Right lobe of liver (tissue), 6 donors: ENCODE data around the gene REPIN1. TPM values are rescaled to one million over a fixed set of nuclear protein-coding genes. Genes with fewer than 3 reads are reported as not detected.

ENCODE experiments used
- ATAC-seq, 4 donors: fragments of 200-7000 bp; cut with Tn5 transposase; one replicate each; pipeline ENCODE4 v1.9.1; 2020; ENCODE audit warnings: mild to moderate bottlenecking in 4 of 4, moderate library complexity in 4 of 4
- DNase-seq, 3 donors: peaks; one replicate each; pipeline ENCODE4 v3.0.0-alpha.2; 2020
- H3K27ac ChIP-seq, 3 donors: fragments of 200-600 bp; one replicate each; pipeline ENCODE4 v1.8.0; 2022
- H3K27me3 ChIP-seq, 2 donors: fragments of 200-600 bp; one replicate each; pipeline ENCODE4 v1.8.0; 2022
- H3K36me3 ChIP-seq, 4 donors: fragments of 200-600 bp; sonication (generic) in 1 of 4; one replicate each; pipeline versions ENCODE4 v1.5.1 to v1.8.0; 2017 to 2022; ENCODE audit warnings: control low read depth in 1 of 4
- H3K4me1 ChIP-seq, 4 donors: fragments of 200-600 bp; sonication (generic) in 1 of 4; one replicate each; pipeline versions ENCODE4 v1.5.1 to v1.8.0; 2017 to 2022; ENCODE audit warnings: control low read depth in 1 of 4
- H3K4me3 ChIP-seq, 3 donors: fragments of 200-600 bp; one replicate each; pipeline ENCODE4 v1.8.0; 2022
- H3K9me3 ChIP-seq, 4 donors: fragments of 200-600 bp; sonication (generic) in 1 of 4; one replicate each; pipeline versions ENCODE4 v1.5.1 to v1.8.0; 2017 to 2022; ENCODE audit warnings: control low read depth in 1 of 4
- POLR2A ChIP-seq: fragments of 450-650 bp; IDR thresholded peaks from one replicate; pipeline ENCODE4 v1.6.1; 2017; ENCODE audit warnings: antibody characterized with exemption, mild to moderate bottlenecking
- WGBS: methylation state at CpG from one replicate; pipeline ENCODE4 v1.1.6; 2018; ENCODE audit warnings: low coverage, low lambda C conversion rate; ENCODE audit not compliant: insufficient coverage; ENCODE audit errors: missing lambda C conversion rate; 5-methylcytosine and 5-hydroxymethylcytosine counted together
- intact Hi-C, 2 donors: fragments of 100-400 bp; cut with DNase I; formaldehyde crosslinking; loops; one replicate each; pipeline versions ENCODE4 v1.11.2 to v1.14.1; 2022
- total RNA-seq, 6 experiments: library from RNA; depleted of rRNA in 2 of 6; stranded (reverse); fragments of >200 nt in 2 of 6; fragmentation: NEBNext Ultra II Directional in 3 of 6; extraction: Animal tissue kit (Norgen Biotek cat#: 25700) in 3 of 6; gene quantifications; one replicate each; pipeline versions ENCODE4 v1.1.0 to v1.2.4, GENCODE V29; 2016 to 2023
- TF ChIP-seq, protein P1 (sequence below), 4 donors: fragments of 200-600 bp in 3 of 4; fragments of 450-650 bp in 1 of 4; IDR thresholded peaks; one replicate each; pipeline versions ENCODE4 v1.5.1 to v1.8.0; 2016 to 2022; ENCODE audit warnings: antibody characterized with exemption in 4 of 4, mild to moderate bottlenecking in 2 of 4
- donor health status: DM: no; HTN: yes; CAD: no.
- donor health status: DM: no; HTN: no; CAD: no.
- donor health status: DM: no; HTN: no; CAD: no.
- donor health status: DM: no; HTN: yes; CAD: no.
- donor health status: DM: no; HTN: yes; CAD: no.

Gene REPIN1
- total RNA-seq, 6 experiments from 2014 or later, result 56.2 to 133 (median 73.5) TPM

DNA sequence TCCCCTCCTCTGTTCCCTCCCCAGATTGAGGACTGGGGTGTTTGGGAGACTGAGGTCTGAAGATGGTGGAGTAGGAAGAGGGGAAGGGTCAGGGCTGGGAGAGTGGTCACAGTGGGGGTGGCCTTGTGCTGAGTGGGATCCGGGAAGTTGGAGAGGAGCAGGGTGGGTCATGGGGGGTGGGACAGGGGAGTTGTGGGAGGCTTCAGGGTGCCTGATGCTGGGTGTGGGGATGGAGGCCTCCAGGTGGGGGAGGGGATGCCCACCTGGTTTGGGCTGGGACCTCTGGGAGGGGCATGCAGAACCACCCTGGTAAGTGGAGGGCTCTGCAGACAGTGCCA, 13.1 kb downstream of the REPIN1 start:
- ATAC-seq (no peak), DNase-seq (no peak)
- 100% methylated on average over 1 of the region's 1 CpG for WGBS
- Histone ChIP-seq H3K36me3 (no peaks in the 10 kb centered on the region), H3K9me3 (no peaks in the 10 kb centered on the region), H3K4me3 (no peak overlapping the region), H3K27me3 (no peaks in the 10 kb centered on the region), H3K4me1 (peaks cover 0 to 55% (median 20%) of the 10 kb centered on the region in 4 donors), H3K27ac (no peak overlapping the region)
- no peak for TF ChIP-seq POLR2A
- TF ChIP-seq, protein P1, sequence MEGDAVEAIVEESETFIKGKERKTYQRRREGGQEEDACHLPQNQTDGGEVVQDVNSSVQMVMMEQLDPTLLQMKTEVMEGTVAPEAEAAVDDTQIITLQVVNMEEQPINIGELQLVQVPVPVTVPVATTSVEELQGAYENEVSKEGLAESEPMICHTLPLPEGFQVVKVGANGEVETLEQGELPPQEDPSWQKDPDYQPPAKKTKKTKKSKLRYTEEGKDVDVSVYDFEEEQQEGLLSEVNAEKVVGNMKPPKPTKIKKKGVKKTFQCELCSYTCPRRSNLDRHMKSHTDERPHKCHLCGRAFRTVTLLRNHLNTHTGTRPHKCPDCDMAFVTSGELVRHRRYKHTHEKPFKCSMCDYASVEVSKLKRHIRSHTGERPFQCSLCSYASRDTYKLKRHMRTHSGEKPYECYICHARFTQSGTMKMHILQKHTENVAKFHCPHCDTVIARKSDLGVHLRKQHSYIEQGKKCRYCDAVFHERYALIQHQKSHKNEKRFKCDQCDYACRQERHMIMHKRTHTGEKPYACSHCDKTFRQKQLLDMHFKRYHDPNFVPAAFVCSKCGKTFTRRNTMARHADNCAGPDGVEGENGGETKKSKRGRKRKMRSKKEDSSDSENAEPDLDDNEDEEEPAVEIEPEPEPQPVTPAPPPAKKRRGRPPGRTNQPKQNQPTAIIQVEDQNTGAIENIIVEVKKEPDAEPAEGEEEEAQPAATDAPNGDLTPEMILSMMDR (IDR thresholded peaks at IDR 0.05), result no peak
- intact Hi-C loops, result no loop called here

DNA sequence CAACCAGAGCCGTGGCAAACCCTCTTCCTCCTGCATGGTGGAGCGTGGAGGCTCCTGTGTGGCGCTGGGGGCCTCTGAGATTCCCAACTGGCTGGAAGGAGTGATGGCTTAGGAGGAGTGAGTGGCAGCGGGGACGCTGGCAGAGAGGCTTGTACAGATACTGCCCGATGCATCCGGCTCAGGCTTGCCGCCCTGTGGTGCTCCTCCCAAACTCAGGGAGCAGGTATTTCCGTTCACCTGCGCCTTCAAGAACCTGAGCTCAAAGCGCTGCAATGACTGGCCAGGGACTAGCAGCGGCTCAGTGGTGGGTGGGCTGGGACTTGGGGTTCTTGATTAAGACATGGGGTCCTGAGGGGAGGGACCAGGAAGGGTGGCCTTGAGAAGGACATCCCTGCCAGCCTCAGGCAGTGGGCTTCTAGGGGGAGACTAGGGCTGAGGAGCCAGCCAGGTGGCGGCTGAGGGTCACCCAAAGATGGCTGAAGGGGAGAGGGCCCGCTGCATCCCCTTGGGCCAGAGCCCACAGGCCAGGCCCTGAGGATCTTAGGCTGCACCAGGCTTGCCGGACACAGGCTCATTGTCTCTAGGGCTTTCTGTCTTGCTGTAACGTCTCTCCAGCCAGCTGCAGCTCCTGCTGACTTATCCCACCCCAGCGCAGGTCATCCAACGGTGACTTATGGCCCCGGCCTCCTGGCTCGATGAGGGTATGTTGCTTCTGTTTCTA, 13.7 kb downstream of the REPIN1 start:
- H3K27me3 ChIP-seq, result no peaks in the 10 kb centered on the region
- DNase-seq (no peak), ATAC-seq (no peak)
- no peak overlapping the region for H3K27ac ChIP-seq
- H3K9me3 ChIP-seq, result no peaks in the 10 kb centered on the region
- H3K36me3 ChIP-seq, result no peaks in the 10 kb centered on the region
- H3K4me3 ChIP-seq, result no peak overlapping the region
- TF ChIP-seq POLR2A, result no peak
- TF ChIP-seq, protein P1 (IDR thresholded peaks at IDR 0.05), result no peak
- peaks cover 0 to 50% (median 17%) of the 10 kb centered on the region in 4 donors for H3K4me1 ChIP-seq
- WGBS, result 96% methylated on average over 5 of the region's 20 CpGs
- intact Hi-C loops, result no loop called here

DNA sequence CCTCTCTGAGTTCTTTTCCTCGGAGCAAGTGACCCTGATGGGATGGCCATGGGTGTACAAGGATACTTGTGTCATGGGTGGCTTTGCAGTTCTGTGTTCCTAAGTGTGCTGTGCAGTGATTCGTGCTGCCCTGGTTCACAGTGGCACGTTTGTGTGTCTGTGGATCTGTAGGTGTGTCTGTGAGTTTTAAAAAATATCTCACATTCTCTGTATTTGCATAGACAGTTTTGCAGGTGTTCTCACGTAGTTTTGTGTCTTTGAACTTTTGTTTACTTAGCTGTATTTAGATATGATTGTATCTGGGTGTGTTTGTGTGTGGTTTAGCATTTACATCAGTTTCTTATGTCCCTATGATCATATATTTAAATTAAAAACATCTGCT, 14.2 kb downstream of the REPIN1 start:
- Histone ChIP-seq H3K4me3 (no peak overlapping the region), H3K9me3 (no peaks in the 10 kb centered on the region), H3K27me3 (no peaks in the 10 kb centered on the region), H3K4me1 (peaks cover 0 to 44% (median 15%) of the 10 kb centered on the region in 4 donors), H3K27ac (no peak overlapping the region), H3K36me3 (no peaks in the 10 kb centered on the region)
- WGBS, result 37% methylated on average over 3 of the region's 4 CpGs
- intact Hi-C loops, result no loop called here
- no peak for ATAC-seq
- no peak for DNase-seq
- TF ChIP-seq, protein P1 (IDR thresholded peaks at IDR 0.05), result no peak
- TF ChIP-seq POLR2A, result no peak

DNA sequence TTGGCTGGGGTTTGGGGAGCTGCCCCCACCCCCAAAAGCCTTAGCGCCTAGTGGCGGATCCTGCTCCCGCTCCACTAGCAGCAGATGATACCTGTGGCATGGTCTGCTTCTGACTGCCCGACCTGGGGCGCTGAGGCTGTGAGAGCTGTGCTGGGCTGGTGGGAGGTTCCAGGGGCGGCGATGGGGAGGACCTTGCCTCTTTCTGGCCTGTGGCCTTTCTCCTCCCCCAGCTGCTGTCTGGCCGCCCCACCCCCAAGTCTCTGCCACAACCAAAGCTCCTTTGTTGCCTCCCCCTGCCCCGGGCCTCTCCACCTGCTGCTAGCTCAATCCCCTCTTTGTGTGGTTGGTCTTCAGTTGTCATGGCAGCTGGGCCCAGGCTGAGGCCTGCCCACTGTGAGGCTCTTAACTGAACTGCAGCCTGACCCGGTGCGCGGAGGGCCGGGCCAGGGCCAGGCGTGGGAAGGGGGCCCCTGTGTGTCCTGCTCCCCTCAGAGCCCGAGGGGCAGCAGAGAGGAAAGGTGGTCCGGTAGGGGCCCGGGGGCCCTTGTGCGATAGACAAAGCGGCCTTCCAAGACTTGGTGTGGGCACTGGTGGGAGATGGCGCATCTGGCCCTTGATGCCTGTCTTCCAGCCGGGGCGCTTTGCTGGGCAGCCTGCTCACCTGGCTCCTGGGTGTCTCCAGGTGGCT, 15.2 kb downstream of the REPIN1 start:
- Histone ChIP-seq H3K9me3 (no peaks in the 10 kb centered on the region), H3K4me1 (peaks cover 0 to 42% (median 14%) of the 10 kb centered on the region in 4 donors), H3K36me3 (no peaks in the 10 kb centered on the region), H3K27me3 (no peaks in the 10 kb centered on the region), H3K27ac (peak overlapping the region in 1 of 3 donors; percentile 3), H3K4me3 (no peak overlapping the region)
- peak; percentile 17 to 57 (median 46) for ATAC-seq
- intact Hi-C loops, result no loop called here
- no CpG with 5 or more reads among the region's 22 CpGs for whole genome bisulfite sequencing
- DNase-seq, result peak in 2 of 3 donors; percentile 81 to 87
- TF ChIP-seq, protein P1 (IDR thresholded peaks at IDR 0.05), result no peak
- TF ChIP-seq POLR2A, result no peak
